Endothelial cell of umbilical vein (primary cell): ENCODE measurements around the gene CYP27C1. TPM values are rescaled to one million over a fixed set of nuclear protein-coding genes. Genes with fewer than 3 reads are reported as not detected.

Experiments used
- BruUV-seq: library from RNA; stranded (reverse); fragments of 400-500 nt; replicated peaks from 2 replicates; lab custom pipeline; 2021; lab: Mats Ljungman, UMichigan
- CTCF ChIA-PET: fragments of 300-600, 350-600 bp; sonication (Branson Sonifier 250); formaldehyde crosslinking; loops from one replicate; lab custom pipeline; 2021; ENCODE audit warnings: antibody characterized with exemption, inconsistent platforms; lab: Charles Lee
- POLR2A ChIA-PET: fragments of 300-600, 350-600 bp; sonication (Branson Sonifier 250); formaldehyde crosslinking; loops from one replicate; lab custom pipeline; 2021; ENCODE audit warnings: antibody characterized with exemption, inconsistent platforms; lab: Charles Lee
- DNase-seq: peaks from one replicate; pipeline ENCODE4 v3.0.0-alpha.2; 2011; ENCODE audit warnings: low read depth, low spot score
- FAIRE-seq: peaks from 2 replicates; lab custom pipeline; 2011; peaks lifted over from hg19 to GRCh38; lab: Jason Lieb, UNC
- H2AFZ ChIP-seq: 2 replicates; pipeline ENCODE4 v1.6.0; 2012; ENCODE audit warnings: low read depth, low read length, control low read depth, inconsistent platforms
- H3K27ac ChIP-seq: 2 replicates; pipeline ENCODE4 v1.5.1; 2011; ENCODE audit warnings: low read depth, mild to moderate bottlenecking, control low read depth, low read length, moderate library complexity; ENCODE audit not compliant: insufficient read depth
- H3K27me3 ChIP-seq, 2 experiments: 2 replicates each; pipeline versions ENCODE4 v1.6.0 to v1.6.1; 2011; ENCODE audit warnings: low read length in 2 of 2, mixed read lengths in 1 of 2; ENCODE audit not compliant: control insufficient read depth in 2 of 2, insufficient read depth in 2 of 2
- H3K36me3 ChIP-seq, 2 experiments: 2 replicates in 1 of 2; 3 replicates in 1 of 2; pipeline ENCODE4 v1.5.1; 2011; ENCODE audit warnings: low read length in 2 of 2, mild to moderate bottlenecking in 1 of 2, moderate library complexity in 1 of 2; ENCODE audit not compliant: control insufficient read depth in 2 of 2, insufficient read depth in 2 of 2; ENCODE audit errors: extremely low read depth in 1 of 2
- H3K4me1 ChIP-seq: 3 replicates; pipeline ENCODE4 v1.5.1; 2011; ENCODE audit warnings: mild to moderate bottlenecking, low read length; ENCODE audit not compliant: control insufficient read depth, insufficient read depth; ENCODE audit errors: extremely low read depth
- H3K4me2 ChIP-seq: 2 replicates; pipeline ENCODE4 v1.6.1; 2011; ENCODE audit warnings: low read length, control low read depth, mixed read lengths; ENCODE audit not compliant: insufficient read depth
- H3K4me3 ChIP-seq, 3 experiments: fragments of 200-600 bp in 1 of 3; sonication (generic), shearing (Covaris generic) in 1 of 3; replicated peaks in 1 of 3; 2 replicates each; pipeline ENCODE4 v1.5.1; 2011 to 2016; ENCODE audit warnings: control low read depth in 3 of 3, low read length in 3 of 3, mild to moderate bottlenecking in 2 of 3, inconsistent platforms in 1 of 3, low read depth in 1 of 3, moderate library complexity in 1 of 3; ENCODE audit not compliant: insufficient read depth in 1 of 3
- H3K79me2 ChIP-seq: 2 replicates; pipeline ENCODE4 v1.6.0; 2012; ENCODE audit warnings: low read length, inconsistent platforms; ENCODE audit not compliant: control insufficient read depth, insufficient read depth
- H3K9ac ChIP-seq: replicated peaks from 2 replicates; pipeline ENCODE3; 2011; ENCODE audit warnings: low read length, control low read depth; ENCODE audit not compliant: insufficient read depth; ENCODE audit errors: extremely low read depth
- H3K9me1 ChIP-seq: replicated peaks from 3 replicates; pipeline ENCODE4 v1.6.0; 2011; ENCODE audit warnings: mild to moderate bottlenecking, low read length; ENCODE audit not compliant: control insufficient read depth, insufficient read depth; ENCODE audit errors: extremely low read depth
- H3K9me3 ChIP-seq: replicated peaks from 2 replicates; pipeline ENCODE4 v1.5.1; 2012; ENCODE audit warnings: low read length, inconsistent platforms; ENCODE audit not compliant: control insufficient read depth, insufficient read depth
- H4K20me1 ChIP-seq: replicated peaks from 2 replicates; pipeline ENCODE3; 2011; ENCODE audit warnings: mild to moderate bottlenecking, low read length; ENCODE audit not compliant: control insufficient read depth, insufficient read depth; ENCODE audit errors: extremely low read depth
- EZH2 ChIP-seq: IDR thresholded peaks from 2 replicates; pipeline ENCODE4 v1.6.1; 2012; ENCODE audit warnings: borderline replicate concordance, low read depth, mild to moderate bottlenecking, moderate library complexity, low read length, inconsistent platforms; ENCODE audit not compliant: severe bottlenecking
- FOS ChIP-seq: IDR thresholded peaks from 2 replicates; pipeline ENCODE4 v1.6.1; 2011; ENCODE audit warnings: mild to moderate bottlenecking, low read length, moderate library complexity, borderline replicate concordance; ENCODE audit not compliant: insufficient read depth
- GATA2 ChIP-seq: IDR thresholded peaks from 2 replicates; pipeline ENCODE4 v1.7.0; 2011; ENCODE audit warnings: low read depth, mild to moderate bottlenecking, moderate library complexity, mixed read lengths, low read length; ENCODE audit not compliant: insufficient read length, insufficient read depth
- JUN ChIP-seq: IDR thresholded peaks from 2 replicates; pipeline ENCODE4 v1.6.1; 2011; ENCODE audit warnings: borderline replicate concordance, low read depth; ENCODE audit not compliant: insufficient read length, insufficient read depth
- MAX ChIP-seq: IDR thresholded peaks from 2 replicates; pipeline ENCODE4 v1.6.1; 2011; ENCODE audit not compliant: insufficient read depth, insufficient read length
- MYC ChIP-seq: IDR thresholded peaks from one replicate; pipeline ENCODE4 v1.6.1; 2011; ENCODE audit warnings: mild to moderate bottlenecking, low read depth, low read length
- POLR2A ChIP-seq: IDR thresholded peaks from 2 replicates; pipeline ENCODE4 v1.6.1; 2012; ENCODE audit warnings: low read depth, mild to moderate bottlenecking, control low read depth, low read length
- POLR2AphosphoS5 ChIP-seq: IDR thresholded peaks from 2 replicates; pipeline ENCODE4 v1.6.1; 2012; ENCODE audit warnings: low read depth, mild to moderate bottlenecking, control low read depth, low read length, moderate library complexity; ENCODE audit not compliant: insufficient read depth
- dilution Hi-C: fragments of 300-500 bp; cut with MboI; formaldehyde crosslinking; loops from one replicate; pipeline ENCODE4 v1.15.0; 2019; ENCODE audit warnings: low sequenced_read_pairs; ENCODE audit not compliant: extremely low pct_ligation_motif_present
- intact Hi-C: fragments of 100-400 bp; cut with micrococcal nuclease; formaldehyde crosslinking; loops from one replicate; pipeline ENCODE4 v1.10.0; 2022
- polyA plus RNA-seq, 4 experiments: library from polyadenylated mRNA; depleted of rRNA in 3 of 4; stranded (reverse) in 3 of 4; unstranded in 1 of 4; fragments of >200 nt; gene quantifications; 2 replicates each; pipeline versions ENCODE4 v1.2.1 to v1.2.3, GENCODE V29; 2011 to 2012; ENCODE audit warnings: missing spikeins in 1 of 4
- total RNA-seq: library from RNA; stranded (reverse); gene quantifications from 2 replicates; pipeline ENCODE4 v1.2.3, GENCODE V29; 2021
- TF ChIP-seq, protein P1 (sequence below), 2 donors: IDR thresholded peaks; 1 replicate in 1 of 2; 2 replicates in 1 of 2; pipeline ENCODE4 v1.5.1; 2011; ENCODE audit warnings: low read length in 2 of 2, mild to moderate bottlenecking in 2 of 2, moderate library complexity in 2 of 2, control low read depth in 1 of 2, inconsistent platforms in 1 of 2, low read depth in 1 of 2; ENCODE audit not compliant: insufficient read depth in 1 of 2; ENCODE audit errors: extremely low read depth in 1 of 2

Gene CYP27C1
- total and polyA plus RNA-seq, 2 donors (not counting 3 experiments of a cell fraction or from before 2014, with no cell fraction given): not detected

GRCh38 chr2:127255146-127255545, 35.0 kb upstream of the CYP27C1 start:
- Histone ChIP-seq H4K20me1 (no peaks in the 10 kb centered on the region), H3K9me3 (no peaks in the 10 kb centered on the region), H3K79me2 (no peaks in the 10 kb centered on the region), H3K36me3 (peaks cover 2 to 19% of the 10 kb centered on the region in 2 experiments), H3K4me3 (no peak overlapping the region), H3K27me3 (no peaks in the 10 kb centered on the region), H3K9ac (no peak overlapping the region), H3K27ac (no peak overlapping the region), H3K4me2 (no peak overlapping the region), H3K4me1 (no peaks in the 10 kb centered on the region), H3K9me1 (no peaks in the 10 kb centered on the region), H2AFZ (no peak overlapping the region)
- intact Hi-C loops: no loop called here
- BruUV-seq: no TSS peak
- no peak for TF ChIP-seq JUN
- no peak for TF ChIP-seq GATA2
- no peak for TF ChIP-seq EZH2
- TF ChIP-seq, protein P1, sequence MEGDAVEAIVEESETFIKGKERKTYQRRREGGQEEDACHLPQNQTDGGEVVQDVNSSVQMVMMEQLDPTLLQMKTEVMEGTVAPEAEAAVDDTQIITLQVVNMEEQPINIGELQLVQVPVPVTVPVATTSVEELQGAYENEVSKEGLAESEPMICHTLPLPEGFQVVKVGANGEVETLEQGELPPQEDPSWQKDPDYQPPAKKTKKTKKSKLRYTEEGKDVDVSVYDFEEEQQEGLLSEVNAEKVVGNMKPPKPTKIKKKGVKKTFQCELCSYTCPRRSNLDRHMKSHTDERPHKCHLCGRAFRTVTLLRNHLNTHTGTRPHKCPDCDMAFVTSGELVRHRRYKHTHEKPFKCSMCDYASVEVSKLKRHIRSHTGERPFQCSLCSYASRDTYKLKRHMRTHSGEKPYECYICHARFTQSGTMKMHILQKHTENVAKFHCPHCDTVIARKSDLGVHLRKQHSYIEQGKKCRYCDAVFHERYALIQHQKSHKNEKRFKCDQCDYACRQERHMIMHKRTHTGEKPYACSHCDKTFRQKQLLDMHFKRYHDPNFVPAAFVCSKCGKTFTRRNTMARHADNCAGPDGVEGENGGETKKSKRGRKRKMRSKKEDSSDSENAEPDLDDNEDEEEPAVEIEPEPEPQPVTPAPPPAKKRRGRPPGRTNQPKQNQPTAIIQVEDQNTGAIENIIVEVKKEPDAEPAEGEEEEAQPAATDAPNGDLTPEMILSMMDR (IDR thresholded peaks at IDR 0.05; ENCODE audit: extremely low read depth in 1 of 2, insufficient read depth in 1 of 2, low read depth in 1 of 2, low read length in 2 of 2): no peak
- TF ChIP-seq FOS: no peak
- no peak for TF ChIP-seq MAX
- TF ChIP-seq MYC: no peak
- TF ChIP-seq POLR2AphosphoS5: no peak
- no peak for TF ChIP-seq POLR2A
- dilution Hi-C loops: no loop called here
- ChIA-PET POLR2A (no interaction called here), CTCF (no interaction called here)
- DNase-seq (no peak), FAIRE-seq (no peak)
